ENCODE measurements around the gene XIAP. TPM values are rescaled to one million over a fixed set of nuclear protein-coding genes. Genes with fewer than 3 reads are reported as not detected.
A peak's percentile ranks its signal among the peaks of the same experiment; 100 is the strongest.

Gene XIAP
- total and polyA plus RNA-seq, 9 of the 15 experiments (the other 6 are each of a cell fraction or from before 2014, with no cell fraction given): 5.7 to 40.5 (median 19.8) TPM

DNA sequence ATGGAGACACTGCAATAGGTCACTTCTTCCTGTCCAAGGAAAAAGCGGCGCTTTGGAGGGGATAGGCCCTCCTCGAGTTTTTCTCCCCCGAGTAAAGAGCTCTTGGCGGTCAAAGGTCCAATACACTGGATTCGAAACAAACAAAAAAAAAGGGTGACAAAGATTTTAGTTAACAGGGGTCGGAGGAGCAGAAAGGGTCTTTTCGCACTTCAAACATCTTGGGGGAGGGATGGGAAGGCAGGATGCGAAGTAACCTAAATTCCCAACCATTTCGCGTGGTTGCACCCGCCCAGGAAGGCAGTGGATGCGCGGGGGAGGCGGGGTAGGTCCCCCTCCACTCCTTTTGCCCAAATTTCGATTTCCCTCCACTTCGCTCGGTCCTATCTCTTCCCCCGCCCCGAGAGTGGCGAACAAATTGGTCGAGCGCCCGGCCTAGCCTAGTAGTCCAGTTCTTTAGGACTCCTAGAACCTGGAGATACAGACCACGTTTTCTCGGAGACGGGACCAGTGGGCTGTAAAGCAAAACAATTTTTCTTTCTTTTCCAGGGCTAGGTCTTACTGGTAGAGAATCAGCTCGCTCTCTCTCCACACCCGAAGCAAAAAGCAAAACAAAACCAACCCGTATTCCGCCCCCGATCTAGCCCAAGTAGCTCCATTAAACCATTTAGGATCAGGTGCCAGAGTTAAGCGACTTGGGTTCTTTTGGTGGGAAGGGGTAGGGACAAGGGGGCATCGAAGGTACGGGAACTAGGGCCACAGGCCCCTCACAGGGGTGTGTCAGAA lies 99.6 kb downstream of the XIAP start (continued):
- TF ChIP-seq BRD4 (IDR thresholded peaks at IDR 0.05): peak; percentile 32; the same call in 1 of the 2 replicates
- TF ChIP-seq TEAD4 (IDR thresholded peaks at IDR 0.05; ENCODE audit: low read length): no peak
- TF ChIP-seq TEAD4 (CRISPR knock-in tag; IDR thresholded peaks at IDR 0.05; ENCODE audit: borderline replicate concordance): no peak
- no peak for TF ChIP-seq ZNF445 (CRISPR knock-in tag; IDR thresholded peaks at IDR 0.05; ENCODE audit: low read depth)
- no peak for TF ChIP-seq ZNF717 (CRISPR knock-in tag; IDR thresholded peaks at IDR 0.05)
- TF ChIP-seq, protein P1, sequence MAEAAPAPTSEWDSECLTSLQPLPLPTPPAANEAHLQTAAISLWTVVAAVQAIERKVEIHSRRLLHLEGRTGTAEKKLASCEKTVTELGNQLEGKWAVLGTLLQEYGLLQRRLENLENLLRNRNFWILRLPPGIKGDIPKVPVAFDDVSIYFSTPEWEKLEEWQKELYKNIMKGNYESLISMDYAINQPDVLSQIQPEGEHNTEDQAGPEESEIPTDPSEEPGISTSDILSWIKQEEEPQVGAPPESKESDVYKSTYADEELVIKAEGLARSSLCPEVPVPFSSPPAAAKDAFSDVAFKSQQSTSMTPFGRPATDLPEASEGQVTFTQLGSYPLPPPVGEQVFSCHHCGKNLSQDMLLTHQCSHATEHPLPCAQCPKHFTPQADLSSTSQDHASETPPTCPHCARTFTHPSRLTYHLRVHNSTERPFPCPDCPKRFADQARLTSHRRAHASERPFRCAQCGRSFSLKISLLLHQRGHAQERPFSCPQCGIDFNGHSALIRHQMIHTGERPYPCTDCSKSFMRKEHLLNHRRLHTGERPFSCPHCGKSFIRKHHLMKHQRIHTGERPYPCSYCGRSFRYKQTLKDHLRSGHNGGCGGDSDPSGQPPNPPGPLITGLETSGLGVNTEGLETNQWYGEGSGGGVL (CRISPR knock-in tag; IDR thresholded peaks at IDR 0.05): no peak
- no peak for TF ChIP-seq ZNF780A (CRISPR knock-in tag; IDR thresholded peaks at IDR 0.05)
- no peak for TF ChIP-seq HDGF (IDR thresholded peaks at IDR 0.05)
- TF ChIP-seq POLR2A (conservative IDR thresholded peaks at IDR 0.05): peak; percentile 51; the same call in 1 of the 2 replicates
- TF ChIP-seq, protein P2, sequence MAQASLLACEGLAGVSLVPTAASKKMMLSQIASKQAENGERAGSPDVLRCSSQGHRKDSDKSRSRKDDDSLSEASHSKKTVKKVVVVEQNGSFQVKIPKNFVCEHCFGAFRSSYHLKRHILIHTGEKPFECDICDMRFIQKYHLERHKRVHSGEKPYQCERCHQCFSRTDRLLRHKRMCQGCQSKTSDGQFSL (CRISPR knock-in tag; IDR thresholded peaks at IDR 0.05): peak; percentile 22; the same call in 1 of the 2 replicates
- TF ChIP-seq, protein P2 (tag; IDR thresholded peaks at IDR 0.05): no peak
- no peak for TF ChIP-seq MEIS2 (IDR thresholded peaks at IDR 0.05; ENCODE audit: partially characterized antibody)
- TF ChIP-seq MCM5 (IDR thresholded peaks at IDR 0.05; ENCODE audit: low read depth): no peak
- TF ChIP-seq SP1 (CRISPR knock-in tag; IDR thresholded peaks at IDR 0.05): peak; percentile 11; the same call in 1 of the 2 replicates
- TF ChIP-seq ZNF253 (CRISPR knock-in tag; conservative IDR thresholded peaks at IDR 0.05): no peak
- TF ChIP-seq ZNF23 (CRISPR knock-in tag; IDR thresholded peaks at IDR 0.05): no peak
- no peak for TF ChIP-seq FOXK1 (CRISPR knock-in tag; IDR thresholded peaks at IDR 0.05; ENCODE audit: borderline replicate concordance)
- TF ChIP-seq CHD2 (IDR thresholded peaks at IDR 0.05; ENCODE audit: low read depth, low read length): no peak
- no peak for TF ChIP-seq ZNF668 (CRISPR knock-in tag; IDR thresholded peaks at IDR 0.05)
- TF ChIP-seq, protein P3, sequence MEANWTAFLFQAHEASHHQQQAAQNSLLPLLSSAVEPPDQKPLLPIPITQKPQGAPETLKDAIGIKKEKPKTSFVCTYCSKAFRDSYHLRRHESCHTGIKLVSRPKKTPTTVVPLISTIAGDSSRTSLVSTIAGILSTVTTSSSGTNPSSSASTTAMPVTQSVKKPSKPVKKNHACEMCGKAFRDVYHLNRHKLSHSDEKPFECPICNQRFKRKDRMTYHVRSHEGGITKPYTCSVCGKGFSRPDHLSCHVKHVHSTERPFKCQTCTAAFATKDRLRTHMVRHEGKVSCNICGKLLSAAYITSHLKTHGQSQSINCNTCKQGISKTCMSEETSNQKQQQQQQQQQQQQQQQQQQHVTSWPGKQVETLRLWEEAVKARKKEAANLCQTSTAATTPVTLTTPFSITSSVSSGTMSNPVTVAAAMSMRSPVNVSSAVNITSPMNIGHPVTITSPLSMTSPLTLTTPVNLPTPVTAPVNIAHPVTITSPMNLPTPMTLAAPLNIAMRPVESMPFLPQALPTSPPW (CRISPR knock-in tag; IDR thresholded peaks at IDR 0.05): peak; percentile 67
- peak; percentile 13; the same call in 1 of the 2 replicates for TF ChIP-seq LEF1 (IDR thresholded peaks at IDR 0.05)
- TF ChIP-seq DMBX1 (CRISPR knock-in tag; IDR thresholded peaks at IDR 0.05; ENCODE audit: borderline replicate concordance): no peak
- no peak for TF ChIP-seq NCOR1 (IDR thresholded peaks at IDR 0.05)
- TF ChIP-seq, protein P4, sequence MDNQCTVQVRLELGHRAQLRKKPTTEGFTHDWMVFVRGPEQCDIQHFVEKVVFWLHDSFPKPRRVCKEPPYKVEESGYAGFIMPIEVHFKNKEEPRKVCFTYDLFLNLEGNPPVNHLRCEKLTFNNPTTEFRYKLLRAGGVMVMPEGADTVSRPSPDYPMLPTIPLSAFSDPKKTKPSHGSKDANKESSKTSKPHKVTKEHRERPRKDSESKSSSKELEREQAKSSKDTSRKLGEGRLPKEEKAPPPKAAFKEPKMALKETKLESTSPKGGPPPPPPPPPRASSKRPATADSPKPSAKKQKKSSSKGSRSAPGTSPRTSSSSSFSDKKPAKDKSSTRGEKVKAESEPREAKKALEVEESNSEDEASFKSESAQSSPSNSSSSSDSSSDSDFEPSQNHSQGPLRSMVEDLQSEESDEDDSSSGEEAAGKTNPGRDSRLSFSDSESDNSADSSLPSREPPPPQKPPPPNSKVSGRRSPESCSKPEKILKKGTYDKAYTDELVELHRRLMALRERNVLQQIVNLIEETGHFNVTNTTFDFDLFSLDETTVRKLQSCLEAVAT (IDR thresholded peaks at IDR 0.05): peak in 1 of 2 experiments; percentile 15; a peak in 1 of 4 replicates
- no peak for TF ChIP-seq ZNF408 (CRISPR knock-in tag; IDR thresholded peaks at IDR 0.05; ENCODE audit: low read depth)
- no peak for TF ChIP-seq PURB (CRISPR knock-in tag; IDR thresholded peaks at IDR 0.05; ENCODE audit: low read depth)
